H54 (cell line): Measurements from ENCODE around the gene TMEM208.

Source experiments
- DNase-seq: peaks from one replicate; pipeline ENCODE4 v3.0.0; 2011; ENCODE audit warnings: low spot score, mixed read lengths; ENCODE audit not compliant: insufficient read length
- FAIRE-seq: peaks from 3 replicates; lab custom pipeline; 2011; peaks lifted over from hg19 to GRCh38; lab: Jason Lieb, UNC
- POLR2A ChIP-seq: IDR thresholded peaks from 2 replicates; pipeline ENCODE4 v1.6.1; 2011; ENCODE audit warnings: low read depth, mild to moderate bottlenecking, low read length

Gene TMEM208

GRCh38 chr16:67198238-67198734, 28.6 kb upstream of the TMEM208 start:
- no peak for DNase-seq
- no peak for TF ChIP-seq POLR2A
- no peak for FAIRE-seq

GRCh38 chr16:67199011-67199807, 27.7 kb upstream of the TMEM208 start, which contains the start of gene ELMO3:
Gene ELMO3 (plus strand): TSS chr16:67199131. CDS start chr16:67199327, 196 bp downstream.
- no peak for DNase-seq
- no peak for TF ChIP-seq POLR2A

GRCh38 chr16:67199808-67200198, 27.1 kb upstream of the TMEM208 start:
- FAIRE-seq (no peak), DNase-seq (no peak)
- no peak for TF ChIP-seq POLR2A

More at GRCh38 chr16:67199011-67199807, 27.7 kb upstream of the TMEM208 start, which contains the start of gene ELMO3:
- FAIRE-seq, result no peak

GRCh38 chr16:67200491-67200890, 26.4 kb upstream of the TMEM208 start:
- no peak for FAIRE-seq
- DNase-seq, result no peak
- no peak for TF ChIP-seq POLR2A

GRCh38 chr16:67201411-67202345, 25.3 kb upstream of the TMEM208 start:
- DNase-seq, result no peak
- no peak for FAIRE-seq
- TF ChIP-seq POLR2A, result no peak

- TF ChIP-seq POLR2A, result no peak
These were observed 24.5 kb upstream of the TMEM208 start for GRCh38 chr16:67202426-67202825.

GRCh38 chr16:67202956-67203493, 23.9 kb upstream of the TMEM208 start:
- DNase-seq (no peak), FAIRE-seq (no peak)
- no peak for TF ChIP-seq POLR2A

More at GRCh38 chr16:67202426-67202825, 24.5 kb upstream of the TMEM208 start:
- no peak for DNase-seq
- FAIRE-seq, result no peak

GRCh38 chr16:67204076-67204475, 22.9 kb upstream of the TMEM208 start:
- FAIRE-seq, result no peak
- no peak for TF ChIP-seq POLR2A
- no peak for DNase-seq

GRCh38 chr16:67206129-67206837, 20.6 kb upstream of the TMEM208 start:
- FAIRE-seq (no peak), DNase-seq (no peak)
- TF ChIP-seq POLR2A, result no peak

GRCh38 chr16:67206838-67207248, 20.1 kb upstream of the TMEM208 start:
- TF ChIP-seq POLR2A, result no peak
- DNase-seq, result peak; percentile 80
- FAIRE-seq, result no peak

GRCh38 chr16:67207249-67208091, 19.5 kb upstream of the TMEM208 start:
- FAIRE-seq (no peak), DNase-seq (peak; percentile 89)
- no peak for TF ChIP-seq POLR2A
